GM12873 (cell line): ENCODE measurements around the gene HDAC5.

Experiments used
- TF ChIP-seq, protein P1 (sequence below): IDR thresholded peaks from 2 replicates; pipeline ENCODE4 v1.5.1; 2012; ENCODE audit warnings: low read depth, mild to moderate bottlenecking, moderate library complexity, low read length, control low read depth; ENCODE audit not compliant: insufficient read depth; ENCODE audit errors: missing control alignments

HDAC5 gene

DNA sequence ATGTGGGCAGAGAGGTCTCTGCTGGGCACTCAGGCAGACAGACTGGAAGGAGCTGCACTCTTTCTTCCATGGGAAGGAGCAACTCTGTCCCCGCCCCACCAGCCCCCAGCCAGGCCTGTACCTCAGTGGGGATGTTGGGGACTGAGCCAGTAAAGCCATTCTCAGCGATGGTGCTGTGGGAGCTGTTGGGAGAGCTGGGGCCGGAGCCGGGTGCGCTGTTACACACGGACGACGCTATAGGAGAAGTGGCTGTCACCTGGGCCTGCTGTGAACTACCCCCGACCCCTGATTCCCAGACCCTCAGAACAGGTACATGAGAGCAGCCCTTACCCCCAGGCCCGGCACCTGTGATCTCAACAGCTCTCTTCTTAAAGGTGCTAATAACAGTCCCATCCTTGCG is 31.4 kb downstream of the HDAC5 start:
- TF ChIP-seq, protein P1, sequence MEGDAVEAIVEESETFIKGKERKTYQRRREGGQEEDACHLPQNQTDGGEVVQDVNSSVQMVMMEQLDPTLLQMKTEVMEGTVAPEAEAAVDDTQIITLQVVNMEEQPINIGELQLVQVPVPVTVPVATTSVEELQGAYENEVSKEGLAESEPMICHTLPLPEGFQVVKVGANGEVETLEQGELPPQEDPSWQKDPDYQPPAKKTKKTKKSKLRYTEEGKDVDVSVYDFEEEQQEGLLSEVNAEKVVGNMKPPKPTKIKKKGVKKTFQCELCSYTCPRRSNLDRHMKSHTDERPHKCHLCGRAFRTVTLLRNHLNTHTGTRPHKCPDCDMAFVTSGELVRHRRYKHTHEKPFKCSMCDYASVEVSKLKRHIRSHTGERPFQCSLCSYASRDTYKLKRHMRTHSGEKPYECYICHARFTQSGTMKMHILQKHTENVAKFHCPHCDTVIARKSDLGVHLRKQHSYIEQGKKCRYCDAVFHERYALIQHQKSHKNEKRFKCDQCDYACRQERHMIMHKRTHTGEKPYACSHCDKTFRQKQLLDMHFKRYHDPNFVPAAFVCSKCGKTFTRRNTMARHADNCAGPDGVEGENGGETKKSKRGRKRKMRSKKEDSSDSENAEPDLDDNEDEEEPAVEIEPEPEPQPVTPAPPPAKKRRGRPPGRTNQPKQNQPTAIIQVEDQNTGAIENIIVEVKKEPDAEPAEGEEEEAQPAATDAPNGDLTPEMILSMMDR: no peak

DNA sequence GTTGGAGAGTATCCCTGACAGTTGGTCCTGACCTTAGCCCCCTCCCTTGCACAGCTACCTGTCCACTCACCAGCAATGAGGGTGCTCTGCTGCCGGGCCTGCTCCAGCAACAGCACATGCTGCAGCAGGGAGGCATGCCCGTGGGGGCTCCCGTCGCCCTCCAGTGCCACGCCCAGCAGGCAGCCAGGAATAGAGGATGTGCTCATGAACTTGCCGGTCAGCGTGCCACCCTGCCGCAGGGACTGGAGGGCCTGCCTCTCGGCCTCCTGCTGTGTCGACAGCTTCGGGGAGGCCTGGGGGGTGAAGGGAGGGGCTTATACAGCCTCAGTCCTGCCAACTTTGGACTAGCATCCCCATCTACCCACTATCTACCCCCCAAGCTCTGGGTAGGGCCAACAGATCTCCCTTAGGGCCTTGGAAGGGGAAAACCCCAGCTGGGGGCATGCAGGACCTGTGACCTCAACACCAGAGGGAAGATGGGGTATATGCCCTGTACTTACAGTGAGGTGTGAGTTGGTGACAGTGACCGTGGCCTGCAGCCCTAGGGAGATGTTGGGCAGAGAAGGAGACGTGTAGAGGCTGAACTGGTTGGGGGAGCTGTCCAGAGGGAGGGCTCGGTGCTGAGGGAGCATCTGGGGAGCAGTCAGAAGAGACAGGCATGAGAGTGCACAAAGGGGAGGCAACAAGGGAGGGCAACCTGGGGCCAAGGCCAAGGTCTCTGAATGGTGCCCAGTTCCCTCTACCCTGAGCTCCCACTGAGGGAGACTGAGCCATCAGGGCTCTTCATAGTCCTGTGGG is 32.0 kb downstream of the HDAC5 start:
- TF ChIP-seq, protein P1: no peak

DNA sequence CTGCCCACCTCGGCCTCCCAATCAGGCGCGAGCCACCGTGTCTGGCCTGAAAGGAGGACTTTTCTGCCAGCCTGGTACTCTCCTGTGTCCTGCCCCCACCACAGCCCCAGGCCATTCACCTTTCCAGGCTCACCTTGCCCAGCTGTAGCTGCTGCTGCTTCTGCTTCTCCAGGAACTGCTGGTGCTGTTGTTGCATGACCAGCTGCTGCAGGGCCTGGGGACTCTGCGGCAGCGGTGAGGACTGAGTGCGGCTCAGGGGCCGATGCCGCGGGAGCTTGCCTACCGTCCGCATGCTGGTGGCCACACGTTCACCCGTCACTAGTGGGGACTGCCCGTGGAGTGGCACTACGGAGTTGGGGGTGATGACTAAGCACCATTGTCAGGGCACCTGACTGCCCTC is 35.2 kb downstream of the HDAC5 start:
- TF ChIP-seq, protein P1: no peak

DNA sequence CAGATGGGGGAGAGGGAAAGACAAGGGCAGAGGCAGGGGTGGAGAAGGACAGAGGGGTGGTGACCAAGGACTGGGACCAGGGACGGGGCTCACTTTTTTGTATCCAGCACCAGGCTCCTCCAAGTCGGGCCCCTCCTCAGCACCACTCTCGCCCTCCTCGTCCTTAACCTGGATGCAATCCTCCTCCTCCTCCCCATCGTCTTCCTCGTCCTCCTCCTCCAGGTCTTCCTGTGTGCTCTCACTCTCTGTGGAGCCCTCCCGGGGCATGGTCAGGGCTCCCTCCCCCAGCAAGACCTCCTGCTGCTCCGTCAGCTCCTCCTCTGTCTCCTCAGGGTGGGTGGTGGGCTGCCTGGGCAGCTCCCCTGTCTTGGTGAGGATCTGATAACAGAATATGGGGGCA is 36.1 kb downstream of the HDAC5 start:
- TF ChIP-seq, protein P1: no peak

DNA sequence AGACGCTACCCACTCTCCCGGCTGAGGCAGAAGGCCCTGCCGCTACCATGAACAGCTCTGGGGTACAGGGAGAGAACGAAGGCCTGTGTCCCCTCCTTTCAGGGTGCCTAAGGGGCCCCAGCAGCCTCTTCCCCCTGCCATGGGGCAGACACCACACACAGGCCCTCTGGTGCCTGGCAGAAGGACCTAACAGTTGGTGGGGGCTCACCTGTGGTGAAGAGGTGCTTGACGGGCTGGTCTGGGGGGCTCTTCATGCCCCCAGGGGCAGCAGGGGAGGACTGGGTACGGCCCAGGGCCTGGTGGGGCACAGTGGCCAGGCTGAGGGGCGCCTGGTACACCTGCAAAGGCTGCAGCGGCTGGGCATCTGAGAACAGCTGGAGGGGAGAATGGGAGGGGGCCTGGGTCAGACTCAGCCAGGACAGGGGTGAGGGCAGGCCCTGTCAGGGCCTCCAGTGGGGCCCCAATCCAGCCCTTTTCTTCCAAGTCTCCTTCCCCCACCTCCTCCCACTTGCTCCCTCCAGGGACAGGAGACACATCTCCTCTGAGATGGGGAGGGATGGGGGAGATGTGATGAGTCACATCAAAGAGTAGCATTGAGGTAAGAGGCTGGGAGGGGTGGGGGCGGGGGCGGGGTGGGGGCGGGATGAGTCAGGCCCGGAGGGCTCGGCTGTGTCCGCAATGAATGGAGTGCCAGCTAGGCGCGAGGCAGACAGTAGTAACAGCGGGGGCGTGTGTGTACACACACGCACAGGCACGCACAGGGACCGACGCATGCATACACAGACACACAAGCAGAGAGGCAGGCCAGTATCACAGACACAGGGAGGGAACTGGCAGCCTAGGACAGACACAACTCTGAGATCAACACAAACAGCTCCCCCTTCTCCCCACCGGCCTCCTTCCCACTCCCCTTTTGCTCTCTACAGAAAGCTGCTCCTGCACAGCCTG is 36.8 kb downstream of the HDAC5 start:
- TF ChIP-seq, protein P1: no peak

DNA sequence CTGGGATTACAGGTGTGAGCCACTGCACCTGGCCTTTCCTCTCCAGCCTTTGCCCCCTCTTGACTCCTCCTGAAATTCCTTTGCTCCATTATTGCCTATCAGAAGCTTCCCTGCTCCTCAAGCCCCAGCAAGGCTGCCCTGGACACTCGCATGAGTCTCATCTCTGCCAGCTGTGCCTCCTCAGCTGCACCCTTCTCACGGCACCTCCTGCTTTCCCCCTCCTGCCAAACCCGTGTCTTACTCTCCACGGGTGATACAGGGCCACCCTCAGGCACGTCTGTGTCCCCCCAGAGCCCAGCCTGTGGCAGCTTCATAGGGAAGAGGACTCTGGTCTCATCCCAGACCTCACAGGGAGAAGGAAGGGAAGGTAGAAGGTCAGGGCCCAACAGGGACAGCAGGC is 37.5 kb downstream of the HDAC5 start:
- TF ChIP-seq, protein P1: no peak

DNA sequence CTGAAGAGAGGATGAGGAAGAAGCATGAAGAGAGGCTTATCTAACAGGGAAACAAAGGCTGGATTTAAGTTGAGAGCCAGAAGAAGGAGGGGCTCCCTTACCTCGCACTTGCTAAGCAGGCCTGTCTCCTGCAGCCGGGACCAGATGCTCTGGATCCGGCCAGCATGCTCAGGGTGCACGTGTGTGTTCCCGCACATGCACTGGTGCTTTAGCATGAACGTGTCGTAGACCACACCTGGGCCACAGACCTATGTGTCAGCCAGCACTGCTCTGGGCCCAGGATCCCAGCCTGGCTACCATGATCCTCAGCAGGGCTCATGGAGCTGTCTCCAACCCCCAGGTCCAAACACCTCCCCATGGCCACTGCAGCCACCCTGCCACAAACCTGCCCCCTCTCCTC is 38.5 kb downstream of the HDAC5 start:
- TF ChIP-seq, protein P1: no peak
